GM19467 (cell line): ENCODE measurements around the gene GYS1.
"Not testable (repeated sequence)": the region's sequence is repeated elsewhere in the genome, so short reads cannot be mapped to it uniquely, and the experiment has no call there.

Experiments
- ATAC-seq: cut with Tn5 transposase; IDR thresholded peaks from one replicate; pipeline ENCODE4 v1.9.1; 2021; ENCODE audit warnings: mild to moderate bottlenecking, moderate library complexity; ENCODE audit not compliant: unreplicated experiment

The GYS1 gene

DNA sequence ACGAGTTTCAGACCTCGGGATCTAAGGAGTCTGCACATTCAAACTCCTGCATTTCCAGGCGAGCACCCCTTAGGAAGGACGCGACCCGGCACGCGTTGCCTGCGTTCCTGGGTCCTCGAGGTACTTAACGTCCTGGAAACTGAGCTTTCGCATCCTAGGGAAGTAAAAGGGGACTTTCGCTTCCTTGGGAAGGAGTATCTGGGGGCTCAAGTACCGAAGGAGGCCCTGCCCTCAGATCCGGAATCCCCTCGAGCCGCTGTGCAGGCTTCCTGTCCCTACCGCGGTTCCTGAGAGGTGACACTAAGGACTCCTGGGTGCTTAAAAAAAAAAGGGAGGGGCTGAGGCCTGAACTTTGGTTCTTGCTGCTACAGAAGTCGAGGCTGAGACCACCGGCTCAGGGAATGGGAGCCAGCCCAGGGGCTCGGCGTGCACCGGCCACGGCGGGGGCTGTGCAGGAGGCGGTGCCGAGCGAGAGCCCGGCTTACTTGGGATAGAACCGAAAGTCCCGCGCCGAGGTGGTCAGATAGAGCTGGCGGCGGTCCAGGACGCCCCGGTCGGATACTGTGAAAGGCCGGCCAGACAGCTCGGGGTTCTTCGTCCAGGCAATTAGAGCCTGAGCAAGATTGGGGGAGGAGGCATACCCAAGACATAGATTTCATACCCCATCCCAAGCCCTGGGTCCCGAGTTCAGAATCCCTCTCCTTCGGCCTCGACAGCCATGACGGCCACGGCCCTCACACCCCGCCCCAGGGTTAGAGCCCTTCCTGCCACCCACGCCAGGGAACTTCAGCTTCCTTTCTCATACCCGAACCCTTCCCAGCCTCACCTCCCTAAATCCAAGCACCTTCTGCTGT lies 25.5 kb upstream of the GYS1 start:
- ATAC-seq, result not testable (repeated sequence)

DNA sequence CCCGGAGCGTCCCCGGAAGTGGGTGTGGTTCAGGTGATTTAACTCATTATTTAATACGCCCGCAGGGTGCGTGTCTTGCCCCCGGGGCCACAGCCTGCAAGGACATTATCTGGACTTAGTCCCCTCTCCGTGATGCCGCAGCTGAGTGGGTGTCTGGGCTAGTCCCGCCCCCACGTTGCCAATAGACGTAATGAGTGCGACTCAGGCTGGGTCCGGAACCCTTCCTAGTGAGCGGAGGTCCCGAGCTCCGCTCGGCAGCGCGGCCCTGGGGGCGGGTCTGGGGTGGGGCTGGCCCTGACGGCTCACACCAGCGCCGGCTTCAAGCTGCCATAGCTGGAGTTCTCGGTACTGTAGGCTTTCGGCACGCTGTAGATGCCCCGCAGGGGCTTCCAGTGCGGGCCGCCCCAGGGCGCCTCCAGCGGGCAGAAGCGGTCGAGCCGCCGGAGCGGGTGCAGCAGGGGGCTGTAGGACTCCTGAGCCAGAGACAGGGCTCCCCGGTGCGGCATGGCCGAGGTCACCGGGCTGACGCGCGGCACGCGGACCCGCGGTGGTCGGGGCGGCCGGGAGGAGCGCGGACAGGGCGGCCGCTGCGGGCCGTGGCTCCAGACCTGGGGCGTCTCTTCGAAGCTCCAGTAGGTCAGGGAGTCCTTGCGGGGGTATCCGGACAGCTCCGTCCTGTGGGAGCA lies 24.7 kb upstream of the GYS1 start:
- ATAC-seq, result no peak

DNA sequence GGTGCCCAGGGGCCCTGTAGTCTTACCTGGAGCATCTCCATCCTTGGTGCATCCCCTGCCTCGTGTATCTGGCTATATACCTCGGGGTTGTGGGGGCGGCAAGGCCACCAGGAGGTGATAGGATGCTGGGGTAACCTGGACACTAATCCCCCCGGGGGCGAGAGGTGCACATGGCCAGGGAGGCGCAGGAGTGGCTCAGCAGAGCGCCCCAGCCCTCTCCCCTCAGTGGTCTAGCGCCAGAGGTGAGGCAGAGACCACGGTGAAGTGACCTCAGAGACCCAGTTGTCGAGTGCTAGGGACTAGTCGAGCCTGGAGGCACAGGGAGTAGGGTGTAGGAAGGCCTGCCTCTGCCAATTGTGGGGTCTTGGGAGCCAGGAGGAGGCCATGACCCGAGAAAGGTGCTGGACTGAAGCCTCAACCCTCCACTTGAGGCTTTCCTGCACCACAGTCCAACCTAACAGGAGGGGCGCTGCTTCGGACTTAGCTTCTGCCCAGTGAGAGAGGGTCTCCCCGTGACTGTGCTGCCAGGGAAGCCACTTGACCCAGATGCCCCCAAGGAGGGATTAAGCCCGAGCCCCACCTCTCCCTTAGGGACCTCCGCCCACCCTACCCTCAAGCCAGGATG lies 24.0 kb upstream of the GYS1 start, which contains the start of gene LHB:
Gene LHB, minus strand, starts transcription at position 51 of the 625 bp plus-strand sequence. Its CDS starts 10 bp downstream, at position 41.
- ATAC-seq, result no peak

DNA sequence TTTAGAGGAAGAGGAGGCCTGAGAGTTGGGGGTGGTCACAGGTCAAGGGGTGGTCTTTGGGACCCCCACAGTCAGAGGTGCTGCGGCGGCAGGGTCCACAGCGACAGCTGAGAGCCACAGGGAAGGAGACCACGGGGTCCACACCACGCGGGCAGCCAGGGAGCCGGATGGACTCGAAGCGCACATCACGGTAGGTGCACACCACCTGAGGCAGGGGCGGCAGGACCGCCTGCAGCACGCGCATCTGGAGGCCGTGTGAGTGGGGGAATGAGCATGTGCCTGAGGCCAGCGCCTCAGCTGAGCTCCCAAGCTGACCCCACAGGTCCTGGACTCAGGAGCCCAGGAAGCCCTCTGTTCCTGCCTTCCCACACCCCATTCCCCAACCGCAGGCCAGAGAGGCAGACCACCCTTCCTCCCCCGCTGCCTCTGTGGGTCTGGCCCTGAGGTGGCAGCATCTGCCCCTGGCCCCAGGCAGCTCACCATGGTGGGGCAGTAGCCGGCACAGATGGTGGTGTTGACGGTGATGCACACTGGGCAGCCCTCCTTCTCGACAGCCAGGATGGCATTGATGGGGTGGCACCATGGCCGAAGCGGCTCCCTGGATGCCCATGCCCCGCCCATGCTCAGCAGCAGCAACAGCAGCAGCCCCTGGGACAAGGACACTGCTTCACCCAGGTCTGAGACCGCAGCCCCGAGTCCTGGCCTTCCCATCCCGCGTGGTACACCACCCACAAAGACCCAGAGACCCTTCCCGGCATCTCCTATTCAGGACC lies 23.1 kb upstream of the GYS1 start:
- ATAC-seq, result no peak

DNA sequence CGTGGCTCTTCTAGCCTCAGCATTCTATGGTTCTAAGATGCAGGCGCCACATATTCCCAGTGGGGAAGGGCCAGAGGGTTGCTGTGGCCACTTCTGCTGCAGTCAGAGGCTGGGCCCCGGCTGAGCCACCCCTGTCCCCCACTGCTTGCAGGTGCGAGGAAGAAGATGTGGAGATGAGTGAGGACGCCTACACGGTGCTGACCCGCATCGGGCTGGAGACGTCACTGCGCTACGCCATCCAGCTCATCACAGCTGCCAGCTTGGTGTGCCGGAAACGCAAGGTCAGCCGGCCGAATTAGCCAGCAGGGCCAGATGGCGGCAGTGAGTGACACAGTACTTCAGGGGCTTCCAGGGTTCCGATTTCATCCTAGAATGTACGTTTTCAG lies 21.8 kb upstream of the GYS1 start:
- no peak for ATAC-seq

DNA sequence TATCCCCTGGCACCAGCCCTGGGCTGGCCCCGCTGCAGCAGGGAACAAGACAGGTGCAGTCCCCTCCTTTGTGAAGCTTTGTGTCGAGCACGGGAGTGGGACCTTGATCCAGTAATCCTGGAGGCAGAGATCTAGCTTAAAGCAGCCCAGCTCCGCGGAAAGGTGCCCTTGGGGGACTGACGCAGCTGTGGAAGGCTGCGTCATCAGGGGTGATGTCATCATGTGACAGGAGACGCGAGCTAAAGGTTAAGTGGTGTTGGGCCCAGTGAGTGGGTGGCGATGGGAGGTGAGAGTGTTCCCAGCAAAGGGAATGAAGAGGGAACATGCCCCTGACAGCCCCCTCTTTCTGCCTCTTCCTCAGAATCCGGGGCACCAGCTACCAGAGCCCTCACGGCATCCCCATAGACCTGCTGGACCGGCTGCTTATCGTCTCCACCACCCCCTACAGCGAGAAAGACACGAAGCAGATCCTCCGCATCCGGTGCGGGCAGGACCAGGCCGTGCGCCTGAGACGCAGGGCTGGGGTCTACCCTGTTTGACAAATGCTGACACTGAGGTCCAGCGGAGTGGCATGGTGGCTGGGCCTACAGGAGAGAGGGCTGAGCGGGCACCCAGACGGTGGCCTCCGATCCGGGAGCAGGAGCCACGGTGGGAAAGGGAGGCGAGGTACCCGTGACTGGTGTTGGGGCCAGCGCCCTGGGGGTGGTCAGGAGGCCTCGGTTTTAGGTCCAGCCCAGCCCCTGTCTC lies 21.2 kb upstream of the GYS1 start:
- ATAC-seq, result no peak

DNA sequence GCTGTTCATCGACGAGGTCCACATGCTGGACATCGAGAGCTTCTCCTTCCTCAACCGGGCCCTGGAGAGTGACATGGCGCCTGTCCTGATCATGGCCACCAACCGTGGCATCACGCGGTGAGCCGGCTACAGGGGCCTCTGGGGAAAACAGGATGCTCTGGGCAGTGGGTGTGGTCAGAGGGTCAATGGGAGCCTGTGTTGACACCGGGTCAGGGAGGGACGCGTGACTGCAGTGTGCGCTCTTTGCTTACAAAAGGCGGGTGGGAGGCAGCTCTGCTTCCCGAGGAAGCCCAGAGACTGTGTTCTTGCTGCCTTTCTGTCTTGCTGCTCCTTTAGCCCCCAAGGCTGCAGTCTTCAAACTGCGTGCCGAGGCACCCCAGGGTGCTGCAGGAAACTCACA lies 18.1 kb upstream of the GYS1 start:
- no peak for ATAC-seq

DNA sequence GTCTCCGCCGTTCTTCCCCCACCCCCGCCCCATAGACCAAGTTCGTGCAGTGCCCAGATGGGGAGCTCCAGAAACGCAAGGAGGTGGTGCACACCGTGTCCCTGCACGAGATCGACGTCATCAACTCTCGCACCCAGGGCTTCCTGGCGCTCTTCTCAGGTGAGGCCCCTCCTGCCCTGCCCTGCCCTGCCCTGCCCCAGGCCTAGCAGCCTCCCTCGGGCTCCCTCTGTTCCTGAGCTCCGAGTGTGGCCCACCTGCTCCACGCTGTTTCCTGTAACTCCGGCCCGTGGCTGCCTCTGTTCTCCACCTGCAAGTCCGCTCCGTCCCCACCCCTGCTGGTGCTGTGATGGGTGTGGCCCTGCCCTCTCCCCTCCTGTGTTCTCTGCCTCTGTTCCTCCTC lies 17.3 kb upstream of the GYS1 start:
- no peak for ATAC-seq

DNA sequence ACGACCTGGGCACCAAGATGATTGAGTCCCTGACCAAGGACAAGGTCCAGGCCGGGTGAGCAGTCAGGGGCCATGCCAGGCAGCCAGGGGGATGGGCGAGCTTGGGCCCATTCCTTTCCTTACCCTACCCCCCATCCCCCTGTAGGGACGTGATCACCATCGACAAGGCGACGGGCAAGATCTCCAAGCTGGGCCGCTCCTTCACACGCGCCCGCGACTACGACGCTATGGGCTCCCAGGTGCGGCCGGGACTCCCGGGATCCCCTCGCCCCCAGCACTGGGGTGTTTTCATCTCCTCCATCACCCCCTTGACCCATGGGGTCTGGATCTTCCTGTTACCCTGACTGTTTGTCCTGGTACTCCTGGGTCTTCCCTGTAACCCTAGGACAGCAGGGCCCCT lies 16.7 kb upstream of the GYS1 start:
- no peak for ATAC-seq

DNA sequence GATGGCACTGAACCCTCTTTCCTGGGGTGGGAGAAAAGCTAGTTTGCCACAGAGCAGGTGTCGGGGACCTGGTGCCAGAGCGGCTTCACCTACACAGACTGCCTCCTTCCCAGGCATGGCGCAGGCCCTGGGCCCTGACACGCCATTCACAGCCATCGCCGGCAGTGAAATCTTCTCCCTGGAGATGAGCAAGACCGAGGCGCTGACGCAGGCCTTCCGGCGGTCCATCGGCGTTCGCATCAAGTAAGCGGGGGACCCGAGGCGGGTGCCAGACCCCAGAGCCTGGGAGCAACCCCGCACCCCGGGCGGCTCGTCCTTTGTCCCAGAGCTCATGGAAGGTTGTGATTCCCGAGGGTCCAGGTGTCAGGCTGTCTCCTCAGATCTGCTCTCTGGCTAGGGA lies 13.8 kb upstream of the GYS1 start:
- no peak for ATAC-seq

DNA sequence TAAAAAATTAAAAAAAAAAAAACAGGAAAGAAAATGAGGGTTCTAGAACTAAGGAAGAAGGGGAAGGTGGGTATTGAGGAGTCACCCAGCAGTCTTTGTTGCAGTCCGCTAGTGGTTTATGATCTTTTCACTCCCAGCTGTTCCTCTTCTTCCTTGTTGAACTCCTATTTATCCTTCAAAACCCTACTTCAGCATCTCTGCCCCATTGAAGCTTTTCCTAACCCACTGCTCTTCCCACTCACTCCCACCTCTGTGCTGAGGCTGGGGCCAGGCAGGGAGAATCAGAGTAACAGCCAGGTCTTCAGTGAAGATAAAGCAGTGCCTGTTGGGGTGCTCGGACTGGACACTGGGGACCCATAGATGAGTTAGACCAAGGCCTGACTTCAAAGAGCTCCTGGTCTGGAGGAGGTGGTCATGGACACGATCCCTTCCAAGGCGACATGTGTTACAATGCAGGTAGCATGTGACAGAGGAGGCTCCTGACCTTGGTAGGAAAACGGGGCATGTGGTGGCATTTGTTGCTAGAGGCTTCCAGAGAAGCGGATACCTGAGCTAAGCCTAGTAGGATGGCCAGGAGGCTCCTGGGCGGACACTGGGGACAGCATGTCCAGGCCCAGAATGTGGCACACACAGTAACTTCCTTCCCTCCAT lies 12.0 kb upstream of the GYS1 start:
- ATAC-seq, result no peak

DNA sequence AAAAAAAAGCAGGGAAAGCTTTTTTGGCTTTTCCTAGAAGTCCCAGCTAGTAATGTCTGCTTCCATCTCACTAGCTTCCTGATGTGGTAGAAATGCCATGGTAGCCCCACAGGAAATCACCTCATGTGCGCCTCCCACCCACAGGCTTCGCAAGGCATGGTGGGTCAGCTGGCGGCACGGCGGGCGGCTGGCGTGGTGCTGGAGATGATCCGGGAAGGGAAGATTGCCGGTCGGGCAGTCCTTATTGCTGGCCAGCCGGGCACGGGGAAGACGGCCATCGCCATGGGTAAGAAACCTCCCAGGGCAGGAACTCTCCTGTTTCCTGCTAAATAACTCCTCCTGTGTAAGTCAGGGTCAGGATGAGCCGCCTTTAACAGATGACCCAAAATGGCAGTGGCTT lies 11.0 kb upstream of the GYS1 start:
- ATAC-seq, result no peak

DNA sequence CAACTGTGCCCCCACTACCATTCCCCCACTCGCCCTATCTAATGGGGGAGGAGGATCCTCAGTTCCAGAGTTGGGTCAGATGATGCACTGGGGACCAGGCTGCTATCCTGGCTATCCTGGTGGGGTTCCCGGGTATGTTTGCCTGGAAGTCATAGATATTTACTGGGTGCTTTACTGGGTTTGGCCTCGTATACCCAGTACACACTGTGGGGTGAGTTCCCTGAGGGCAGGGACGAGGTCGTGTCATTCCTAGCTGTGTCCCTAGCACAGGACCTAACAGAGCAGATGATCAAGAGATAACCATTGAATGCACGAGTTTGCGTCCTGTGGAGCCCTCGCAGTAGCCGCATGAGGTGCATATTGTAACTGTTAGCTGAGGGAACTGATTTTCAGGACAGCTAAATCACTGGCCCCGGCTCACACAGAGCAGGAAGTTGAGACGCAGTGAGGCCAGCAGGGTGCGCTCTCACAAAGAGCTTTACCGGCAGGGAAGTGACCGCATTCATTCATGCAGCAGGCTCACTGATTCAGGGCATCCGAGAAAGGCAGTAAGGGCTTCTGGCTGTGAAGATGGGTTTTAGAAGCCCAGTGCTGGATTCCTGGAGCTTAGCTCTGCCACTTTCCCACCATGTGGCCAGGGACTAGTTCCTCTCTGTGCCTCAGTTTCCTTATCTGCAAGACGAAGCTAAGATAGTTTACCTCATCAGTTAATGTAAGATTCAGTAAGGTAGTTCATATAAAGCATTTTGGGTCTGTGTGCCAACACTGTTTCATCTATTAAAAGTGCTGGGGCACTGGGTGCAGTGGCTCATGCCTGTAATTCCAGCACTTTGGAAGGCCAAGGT lies 6.6 kb upstream of the GYS1 start:
- no peak for ATAC-seq

DNA sequence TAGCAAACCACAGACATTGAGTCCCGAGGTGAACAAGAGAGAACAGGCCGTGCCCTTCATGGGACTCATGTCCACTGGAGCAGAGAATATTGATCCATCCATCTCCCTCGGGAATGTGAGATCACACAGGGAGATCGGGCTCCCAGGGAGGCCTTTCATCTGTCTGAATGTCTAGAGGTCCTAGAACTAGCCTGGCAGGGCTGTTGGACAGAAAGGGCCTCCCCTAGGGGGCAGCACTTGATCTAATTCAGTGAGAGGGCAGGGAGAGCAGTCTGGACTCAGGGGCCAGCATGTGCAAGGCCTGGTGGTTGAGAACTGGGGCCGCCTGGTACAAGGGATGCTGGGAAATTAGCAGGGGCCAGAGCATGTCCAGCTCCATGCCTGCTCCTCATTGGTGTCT lies 4.9 kb upstream of the GYS1 start:
- no peak for ATAC-seq

DNA sequence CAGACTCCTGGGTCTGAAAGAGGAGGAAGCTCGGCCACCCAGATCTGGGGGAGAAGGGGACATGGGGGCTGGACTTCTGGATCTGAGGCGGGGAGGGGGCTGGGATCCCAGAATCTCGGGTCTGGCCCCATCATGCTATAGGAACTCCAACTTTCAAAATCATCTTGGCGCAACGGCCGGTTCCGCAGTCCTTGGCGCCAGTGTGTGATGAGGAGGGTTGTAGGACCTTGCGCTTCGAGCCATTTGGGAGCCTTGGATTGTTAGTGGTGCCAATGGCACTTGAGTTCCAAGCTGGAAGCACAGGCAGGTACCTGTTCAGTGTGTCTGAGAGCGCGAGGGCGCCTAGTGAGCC lies 902 bp upstream of the GYS1 start:
- no peak for ATAC-seq

DNA sequence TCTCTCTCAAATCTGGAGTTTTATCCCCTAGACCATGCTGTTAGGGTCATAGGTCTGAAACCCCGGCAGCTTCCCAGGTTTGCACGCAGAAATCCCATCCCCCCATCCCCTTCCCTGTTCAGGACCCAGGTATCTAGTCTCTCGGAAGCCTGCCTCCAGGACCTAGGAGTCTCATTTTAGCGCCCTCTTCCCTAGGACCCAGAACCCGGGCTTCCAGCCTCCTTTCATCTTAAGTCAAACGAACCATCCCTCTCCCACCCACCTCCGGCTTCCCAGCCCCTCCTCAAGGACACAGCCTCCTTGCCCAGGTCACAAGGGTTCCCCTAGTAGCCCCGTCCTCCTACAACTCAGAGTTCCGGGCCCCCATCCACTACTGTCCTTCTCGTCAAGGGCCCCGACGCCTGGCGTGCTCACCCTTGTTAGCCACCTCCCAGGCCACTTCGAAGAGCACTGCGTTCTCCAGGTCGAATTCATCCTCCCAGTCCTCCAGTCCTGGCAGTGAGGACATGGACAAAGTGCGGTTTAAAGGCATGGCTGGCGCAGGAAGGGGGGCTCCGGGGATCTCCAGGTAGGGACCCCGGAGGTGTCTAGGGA lies 431 bp downstream of the GYS1 start:
- no peak for ATAC-seq

DNA sequence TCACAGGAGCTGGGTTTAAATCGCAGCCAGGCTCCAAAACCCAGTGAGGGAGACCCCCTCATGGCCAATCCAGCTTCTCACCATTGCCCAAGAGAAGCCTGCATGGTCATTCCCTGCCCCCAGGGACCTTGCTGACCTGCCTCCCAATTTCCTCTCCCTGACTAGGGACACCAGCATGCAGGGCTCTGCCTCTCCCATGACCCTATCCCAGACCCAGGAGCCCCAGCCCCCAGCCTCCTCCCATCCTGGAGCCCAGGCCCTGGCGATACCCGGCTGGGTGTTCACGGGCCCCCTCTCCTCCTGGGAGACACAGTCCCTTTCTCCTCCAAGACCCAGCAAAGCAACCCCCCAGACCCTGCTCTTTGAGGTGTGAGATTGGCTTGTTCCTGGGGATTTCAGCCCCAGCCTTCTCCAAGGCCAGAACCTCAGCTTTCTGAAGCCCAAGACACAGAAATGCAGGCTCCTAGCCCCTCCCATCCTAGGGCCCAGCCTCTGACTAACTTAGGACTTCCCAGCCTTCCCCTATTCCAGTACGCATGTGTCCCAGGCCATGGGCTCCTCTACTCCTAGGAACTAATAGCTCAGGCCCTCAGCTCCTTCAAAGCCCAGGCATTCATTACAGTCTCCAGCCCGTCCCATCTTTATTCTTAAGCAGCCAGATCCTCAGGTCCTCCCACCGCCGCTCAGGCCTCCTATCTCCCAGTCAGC lies 1.1 kb downstream of the GYS1 start:
- ATAC-seq, result no peak

DNA sequence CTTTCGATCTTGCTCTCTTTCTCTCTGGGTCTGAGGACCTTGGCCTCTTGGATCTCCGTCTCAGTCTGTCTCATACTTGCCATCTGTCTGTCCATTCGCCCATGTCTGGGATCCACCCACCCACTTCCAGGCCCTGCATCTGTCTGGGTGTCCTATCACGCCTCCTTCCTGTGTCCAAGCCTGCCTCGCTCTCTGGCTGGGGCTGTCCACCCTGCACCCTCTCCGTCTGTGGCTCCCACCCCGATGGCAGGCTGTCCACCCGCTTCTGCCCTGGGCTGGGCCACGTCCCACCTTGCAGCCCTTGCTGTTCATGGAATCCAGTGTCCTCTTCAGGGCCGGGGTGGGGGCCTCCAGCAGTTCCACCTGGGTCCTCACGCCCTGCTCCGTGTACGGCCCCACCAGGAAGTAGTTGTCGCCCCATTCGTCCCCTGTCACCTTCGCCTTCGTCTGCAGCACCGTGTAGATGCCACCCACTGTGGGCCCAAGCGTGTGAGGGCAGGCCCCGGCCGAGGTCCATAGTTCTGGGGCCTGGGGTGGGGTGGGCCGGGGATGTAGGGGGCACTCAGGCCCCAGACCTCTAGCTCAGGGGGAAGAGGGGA lies 2.0 kb downstream of the GYS1 start:
- ATAC-seq, result no peak
